Hepatocyte (in vitro differentiated cells): ENCODE data around the gene FAM181A.

ENCODE experiments used
- EZH2 ChIP-seq: fragments of 200-600 bp; sonication (generic); IDR thresholded peaks from 2 replicates; pipeline ENCODE4 v1.6.1; 2016; ENCODE audit warnings: antibody characterized with exemption, mild to moderate bottlenecking, borderline replicate concordance
- TF ChIP-seq, protein P1 (sequence below): fragments of 200-600 bp; sonication (generic); IDR thresholded peaks from 2 replicates; pipeline ENCODE4 v1.5.1; 2016; ENCODE audit warnings: antibody characterized with exemption, mild to moderate bottlenecking; ENCODE audit not compliant: poor library complexity

DNA sequence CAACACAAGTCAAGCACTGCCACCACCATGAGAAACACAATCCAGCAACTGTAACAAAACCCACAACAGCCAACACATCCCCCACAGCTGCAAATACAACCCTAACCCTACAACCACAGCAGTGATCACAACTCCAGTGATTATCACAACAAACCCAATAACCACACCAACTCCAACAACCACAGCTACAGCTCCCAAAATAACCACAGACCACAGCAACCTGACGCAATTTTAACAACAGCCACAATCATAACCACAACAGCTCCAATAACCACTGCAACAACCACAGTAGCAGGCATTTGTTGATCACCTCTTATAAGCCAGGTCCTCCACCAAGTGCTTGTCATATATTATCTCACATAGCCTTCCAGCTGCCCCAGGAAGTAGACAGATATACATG, 42.2 kb upstream of the FAM181A start:
- TF ChIP-seq, protein P1, sequence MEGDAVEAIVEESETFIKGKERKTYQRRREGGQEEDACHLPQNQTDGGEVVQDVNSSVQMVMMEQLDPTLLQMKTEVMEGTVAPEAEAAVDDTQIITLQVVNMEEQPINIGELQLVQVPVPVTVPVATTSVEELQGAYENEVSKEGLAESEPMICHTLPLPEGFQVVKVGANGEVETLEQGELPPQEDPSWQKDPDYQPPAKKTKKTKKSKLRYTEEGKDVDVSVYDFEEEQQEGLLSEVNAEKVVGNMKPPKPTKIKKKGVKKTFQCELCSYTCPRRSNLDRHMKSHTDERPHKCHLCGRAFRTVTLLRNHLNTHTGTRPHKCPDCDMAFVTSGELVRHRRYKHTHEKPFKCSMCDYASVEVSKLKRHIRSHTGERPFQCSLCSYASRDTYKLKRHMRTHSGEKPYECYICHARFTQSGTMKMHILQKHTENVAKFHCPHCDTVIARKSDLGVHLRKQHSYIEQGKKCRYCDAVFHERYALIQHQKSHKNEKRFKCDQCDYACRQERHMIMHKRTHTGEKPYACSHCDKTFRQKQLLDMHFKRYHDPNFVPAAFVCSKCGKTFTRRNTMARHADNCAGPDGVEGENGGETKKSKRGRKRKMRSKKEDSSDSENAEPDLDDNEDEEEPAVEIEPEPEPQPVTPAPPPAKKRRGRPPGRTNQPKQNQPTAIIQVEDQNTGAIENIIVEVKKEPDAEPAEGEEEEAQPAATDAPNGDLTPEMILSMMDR, result no peak
- TF ChIP-seq EZH2, result no peak
